NCI-H128 (cell line): Measurements from ENCODE around the gene TSPAN4.

Source experiments
- DNase-seq: peaks from one replicate; lab custom pipeline; 2025; ENCODE audit not compliant: unreplicated experiment; lab: John Stamatoyannopoulos, UW

The TSPAN4 gene

GRCh38 chr11:848380-848931 lies 5.8 kb downstream of the TSPAN4 start:
- DNase-seq, result no peak

DNA sequence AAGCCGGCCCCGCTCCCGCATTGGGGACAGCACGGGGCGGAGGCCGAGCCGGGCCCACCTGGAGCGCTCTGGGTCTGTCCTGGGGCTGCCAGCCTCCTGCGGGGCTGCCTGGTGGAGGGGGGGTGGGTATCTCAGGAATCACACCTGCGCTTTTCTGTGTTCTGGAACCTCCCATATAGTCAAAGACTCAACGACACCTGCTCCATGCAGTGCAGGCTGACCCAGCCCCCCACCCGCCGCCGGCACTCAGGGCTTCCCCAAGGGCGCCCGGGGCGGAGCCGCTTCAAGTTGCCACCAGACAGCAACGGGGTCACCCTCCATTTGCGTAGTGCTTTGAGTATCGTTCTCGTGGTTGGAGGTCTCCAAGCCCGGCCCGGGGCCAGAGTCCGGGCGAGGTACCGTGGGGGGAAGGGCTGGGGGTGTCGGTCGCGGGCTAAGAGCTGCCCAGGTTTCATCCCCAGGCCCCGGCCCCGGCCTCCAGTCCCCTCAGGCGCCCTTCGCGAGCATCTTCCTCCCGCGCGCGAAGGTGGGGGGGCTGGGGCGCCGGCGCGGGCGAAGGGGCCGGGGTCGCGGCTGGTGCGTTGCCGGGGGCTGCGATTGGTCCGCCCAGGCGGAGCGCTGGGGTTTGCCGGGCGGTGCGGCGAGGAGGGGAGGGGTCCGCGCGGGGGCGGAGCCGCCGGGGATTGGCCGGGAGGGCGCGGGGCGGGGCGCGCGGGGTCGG lies 6.6 kb downstream of the TSPAN4 start:
- peak; percentile 35 for DNase-seq

- DNase-seq, result no peak
Observed at GRCh38 chr11:849951-850774, 7.5 kb downstream of the TSPAN4 start.

- DNase-seq, result no peak
Observed at GRCh38 chr11:850775-851763, 8.4 kb downstream of the TSPAN4 start.

- no peak for DNase-seq
Observed at GRCh38 chr11:852762-853161, 10.1 kb downstream of the TSPAN4 start.

GRCh38 chr11:853682-854448 lies 11.2 kb downstream of the TSPAN4 start:
- no peak for DNase-seq

DNA sequence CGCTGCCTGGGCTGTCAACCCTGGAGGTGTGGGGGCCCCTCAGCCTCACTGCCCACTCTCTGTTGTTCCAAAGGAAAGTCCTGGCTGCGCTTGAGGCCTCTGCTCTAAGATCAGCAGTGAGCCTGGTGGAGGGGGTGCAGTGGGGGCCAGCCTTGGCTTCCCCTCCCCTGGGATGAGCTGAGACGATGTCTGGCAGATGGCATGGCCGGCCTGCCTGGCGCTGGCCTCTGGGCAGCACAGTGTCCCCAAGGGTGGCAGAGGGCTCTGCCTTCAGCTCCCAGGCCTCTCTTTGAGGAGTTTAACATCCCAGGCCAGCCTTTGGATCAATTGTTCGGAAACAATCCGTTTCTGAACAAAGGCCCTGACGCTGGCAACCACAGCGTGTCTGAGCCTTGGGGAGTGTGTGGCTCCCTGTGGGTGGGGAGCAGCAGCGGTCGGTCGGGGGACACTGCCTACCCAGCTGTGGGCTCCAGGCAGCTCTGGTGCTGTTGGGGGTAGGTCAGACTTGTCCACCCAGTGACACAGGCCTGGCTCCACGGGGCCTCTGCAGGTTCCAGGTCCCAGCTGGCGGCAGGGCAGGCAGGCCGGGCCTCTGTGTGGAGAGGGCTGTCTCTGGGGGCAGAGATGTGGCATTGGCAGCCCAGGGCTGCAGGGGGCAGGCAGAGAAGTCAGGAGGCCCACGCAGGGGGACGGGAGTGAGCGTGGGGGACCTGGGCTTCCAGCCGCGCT lies 12.1 kb downstream of the TSPAN4 start:
- DNase-seq, result no peak

DNA sequence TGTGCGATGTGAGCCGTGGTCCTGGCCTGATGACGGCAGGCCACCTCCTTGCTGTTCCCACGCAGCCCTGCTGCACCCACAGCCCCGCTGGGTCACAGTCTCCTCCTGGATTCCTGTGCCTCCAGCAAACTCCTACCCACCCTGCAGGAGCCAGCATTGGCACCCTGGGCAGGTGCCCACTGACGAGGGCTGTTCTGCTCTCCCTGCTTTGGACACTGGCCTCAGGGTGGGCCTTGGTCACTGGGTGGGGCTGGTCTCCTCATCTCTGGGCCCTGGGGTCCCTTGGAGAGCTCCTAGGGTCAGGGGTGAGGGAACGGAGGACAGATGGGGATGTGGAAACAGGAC lies 12.7 kb downstream of the TSPAN4 start:
- DNase-seq, result no peak

GRCh38 chr11:855796-856195 lies 13.1 kb downstream of the TSPAN4 start:
- DNase-seq, result no peak

GRCh38 chr11:856397-856796 lies 13.7 kb downstream of the TSPAN4 start:
- no peak for DNase-seq

DNA sequence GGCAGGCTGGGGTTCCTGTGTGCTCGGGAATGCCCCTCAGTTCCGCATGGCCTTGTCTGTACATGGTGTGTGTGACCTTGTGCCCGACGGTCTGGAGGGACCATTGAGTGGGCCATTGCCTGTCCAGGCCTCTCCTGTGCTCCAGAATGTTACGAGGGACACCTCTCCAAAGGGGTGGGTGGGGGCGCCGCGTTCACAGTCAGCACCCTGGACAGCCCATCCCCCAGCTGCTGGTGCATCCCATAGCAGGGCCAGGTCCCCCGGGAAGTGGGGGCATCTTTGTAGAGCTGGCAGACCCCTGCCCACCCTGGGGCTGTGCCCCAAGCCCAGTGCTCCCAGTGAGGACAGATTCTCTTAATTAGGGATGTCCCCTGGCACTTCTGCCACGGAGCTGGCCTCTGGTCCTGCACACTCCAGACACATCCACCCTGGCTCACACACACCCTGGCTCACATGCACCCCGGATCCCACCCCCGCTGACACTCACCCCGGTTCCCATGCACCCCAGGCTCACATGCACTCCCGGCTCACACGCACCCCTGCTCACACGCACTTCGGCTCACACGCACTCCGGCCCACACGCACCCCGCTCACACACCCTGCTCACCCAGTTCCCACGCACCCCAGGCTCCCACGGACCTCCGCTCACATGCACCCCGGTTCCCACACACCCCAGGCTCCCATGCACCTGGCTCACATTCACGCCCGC lies 15.6 kb downstream of the TSPAN4 start:
- DNase-seq, result no peak

- no peak for DNase-seq
Observed at GRCh38 chr11:858762-859339, 16.2 kb downstream of the TSPAN4 start.

GRCh38 chr11:859394-860131 lies 16.9 kb downstream of the TSPAN4 start:
- peak; percentile 56 for DNase-seq

GRCh38 chr11:860234-861104 lies 17.8 kb downstream of the TSPAN4 start:
- no peak for DNase-seq

DNA sequence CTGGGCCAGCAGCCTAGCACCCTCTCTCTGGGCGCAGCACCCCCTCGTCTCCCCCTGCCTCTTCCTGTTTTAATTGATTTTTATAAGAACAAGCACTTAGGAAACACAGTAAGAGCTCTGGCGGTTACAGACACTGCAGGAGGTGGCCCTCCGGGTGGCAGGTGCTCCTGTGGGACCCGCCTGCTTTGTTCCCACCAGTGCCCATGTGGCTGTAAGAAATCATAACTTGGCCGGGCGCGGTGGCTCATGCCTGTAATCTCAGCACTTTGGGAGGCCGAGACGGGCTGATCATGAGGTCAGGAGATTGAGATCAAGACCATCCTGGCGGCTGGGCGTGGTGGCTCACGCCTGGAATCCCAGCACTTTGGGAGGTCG lies 18.4 kb downstream of the TSPAN4 start:
- no peak for DNase-seq

GRCh38 chr11:862081-862661 lies 19.5 kb downstream of the TSPAN4 start:
- DNase-seq, result no peak

DNA sequence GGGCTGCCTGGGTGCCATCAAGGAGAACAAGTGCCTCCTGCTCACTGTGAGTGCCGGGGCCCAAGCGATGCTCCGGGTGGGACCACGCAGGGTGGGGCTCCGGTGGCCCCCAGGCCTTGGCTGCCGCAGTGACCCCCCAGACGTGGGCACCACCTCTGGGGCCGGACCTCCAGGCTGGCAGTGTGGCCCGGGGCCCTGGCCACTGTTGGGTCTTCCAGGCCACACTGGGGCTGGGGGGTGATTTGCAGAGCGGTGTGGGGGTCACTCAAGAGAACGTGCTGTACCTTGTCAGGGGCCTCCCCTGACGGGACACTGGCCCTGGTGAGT lies 20.0 kb downstream of the TSPAN4 start:
- no peak for DNase-seq
